ENCODE results near the gene CCDC171.

Gene CCDC171

GRCh38 chr9:15927161-15927560 lies 374.3 kb downstream of the CCDC171 start:
- Histone ChIP-seq H3K9ac (ENCODE audit: low read depth, low read length) (no peak overlapping the region), H3K9me3 (ENCODE audit: control insufficient read depth, insufficient read depth, low read length) (no peaks in the 10 kb centered on the region), H3K4me1 (ENCODE audit: control insufficient read depth, insufficient read depth, low read length) (no peaks in the 10 kb centered on the region), H3K27me3 (ENCODE audit: control insufficient read depth, insufficient read depth, low read length) (no peaks in the 10 kb centered on the region), H3K36me3 (ENCODE audit: control insufficient read depth, insufficient read depth, low read length) (no peaks in the 10 kb centered on the region), H3K4me3 (ENCODE audit: low read depth, low read length) (no peak overlapping the region)

GRCh38 chr9:15935661-15936305 lies 382.9 kb downstream of the CCDC171 start:
- Histone ChIP-seq H3K36me3 (ENCODE audit: control insufficient read depth, insufficient read depth, low read length) (no peaks in the 10 kb centered on the region), H3K9ac (ENCODE audit: low read depth, low read length) (no peak overlapping the region), H3K9me3 (ENCODE audit: control insufficient read depth, insufficient read depth, low read length) (no peaks in the 10 kb centered on the region), H3K27me3 (ENCODE audit: control insufficient read depth, insufficient read depth, low read length) (no peaks in the 10 kb centered on the region), H3K4me3 (ENCODE audit: low read depth, low read length) (no peak overlapping the region), H3K4me1 (ENCODE audit: control insufficient read depth, insufficient read depth, low read length) (no peaks in the 10 kb centered on the region)

GRCh38 chr9:15936306-15936921 lies 383.6 kb downstream of the CCDC171 start:
- H3K9ac ChIP-seq (ENCODE audit: low read depth, low read length) = no peak overlapping the region
- no peak overlapping the region for H3K4me3 ChIP-seq (ENCODE audit: low read depth, low read length)
- no peaks in the 10 kb centered on the region for H3K27me3 ChIP-seq (ENCODE audit: control insufficient read depth, insufficient read depth, low read length)
- no peaks in the 10 kb centered on the region for H3K9me3 ChIP-seq (ENCODE audit: control insufficient read depth, insufficient read depth, low read length)
- peaks cover 1% of the 10 kb centered on the region for H3K4me1 ChIP-seq (ENCODE audit: control insufficient read depth, insufficient read depth, low read length)
- H3K36me3 ChIP-seq (ENCODE audit: control insufficient read depth, insufficient read depth, low read length) = no peaks in the 10 kb centered on the region

DNA sequence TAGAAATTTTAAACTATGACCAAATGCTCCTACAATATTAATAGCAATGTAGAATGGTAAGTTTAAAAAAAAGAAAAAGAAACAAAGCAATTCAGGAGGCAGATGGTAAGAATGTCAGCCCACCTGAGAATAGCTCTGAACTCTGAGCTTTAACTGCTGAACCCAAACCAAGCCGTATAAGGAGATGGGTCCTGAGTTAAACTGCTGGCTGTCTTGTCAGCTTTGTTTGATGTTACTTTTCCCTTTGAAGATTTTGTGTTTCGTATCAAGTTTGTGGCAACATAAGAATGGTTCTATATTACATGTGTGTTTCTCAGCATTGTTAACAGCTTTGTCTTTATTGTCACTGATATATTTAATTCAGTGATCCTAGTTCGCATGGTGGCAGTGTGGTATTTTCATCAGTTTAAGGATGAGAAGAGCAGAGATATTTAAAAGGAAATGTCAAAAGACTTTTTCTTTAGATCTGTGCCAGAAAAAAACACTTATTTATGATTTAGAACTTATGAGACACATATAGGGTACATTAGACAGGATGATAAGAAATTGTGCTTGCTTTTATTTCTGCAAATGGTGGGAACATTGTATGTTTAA lies 390.1 kb downstream of the CCDC171 start:
- H3K4me1 ChIP-seq (ENCODE audit: control insufficient read depth, insufficient read depth, low read length) = peaks cover 12% of the 10 kb centered on the region
- no peak overlapping the region for H3K4me3 ChIP-seq (ENCODE audit: low read depth, low read length)
- no peaks in the 10 kb centered on the region for H3K9me3 ChIP-seq (ENCODE audit: control insufficient read depth, insufficient read depth, low read length)
- no peaks in the 10 kb centered on the region for H3K27me3 ChIP-seq (ENCODE audit: control insufficient read depth, insufficient read depth, low read length)
- no peak overlapping the region for H3K9ac ChIP-seq (ENCODE audit: low read depth, low read length)
- no peaks in the 10 kb centered on the region for H3K36me3 ChIP-seq (ENCODE audit: control insufficient read depth, insufficient read depth, low read length)

DNA sequence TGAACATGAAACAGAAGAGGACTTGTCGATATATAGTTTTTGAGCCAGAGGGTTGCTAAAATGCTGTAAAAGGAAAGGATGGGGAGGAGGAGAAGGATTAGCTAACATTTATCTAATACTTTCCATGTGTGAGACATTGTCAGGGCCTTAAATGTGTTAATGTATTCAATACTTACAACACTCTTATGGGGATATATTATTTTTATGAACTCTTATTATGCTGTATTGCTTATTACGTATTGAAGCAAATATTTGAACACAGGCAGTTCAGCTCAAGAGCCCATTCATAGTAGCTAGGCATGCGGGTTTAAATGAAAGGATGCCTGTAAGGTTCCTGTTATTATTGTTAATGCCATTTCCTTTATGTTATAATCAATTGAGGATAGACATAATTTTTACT lies 391.5 kb downstream of the CCDC171 start:
- Histone ChIP-seq H3K4me1 (ENCODE audit: control insufficient read depth, insufficient read depth, low read length) (peaks cover 12% of the 10 kb centered on the region), H3K9ac (ENCODE audit: low read depth, low read length) (no peak overlapping the region), H3K36me3 (ENCODE audit: control insufficient read depth, insufficient read depth, low read length) (no peaks in the 10 kb centered on the region), H3K9me3 (ENCODE audit: control insufficient read depth, insufficient read depth, low read length) (no peaks in the 10 kb centered on the region), H3K4me3 (ENCODE audit: low read depth, low read length) (no peak overlapping the region), H3K27me3 (ENCODE audit: control insufficient read depth, insufficient read depth, low read length) (no peaks in the 10 kb centered on the region)

DNA sequence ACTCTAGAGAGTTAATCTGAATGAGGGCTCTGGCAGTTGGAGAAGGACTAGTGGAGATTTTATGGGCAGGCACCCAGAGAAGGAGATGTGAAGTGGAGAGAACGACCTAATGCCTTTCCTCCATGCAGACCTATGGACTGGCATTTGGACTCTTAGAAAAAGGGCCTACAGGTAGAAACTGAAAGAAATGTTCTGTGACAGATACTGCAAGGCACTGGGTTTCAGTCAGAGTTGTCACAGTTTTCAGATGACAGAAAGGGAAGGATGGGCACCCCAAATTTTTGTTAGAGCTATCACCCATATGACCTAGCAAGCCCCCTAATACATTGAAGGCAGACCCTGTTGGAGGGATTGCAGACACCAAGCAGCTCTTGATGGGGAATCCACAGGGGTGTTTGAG lies 406.8 kb downstream of the CCDC171 start:
- Histone ChIP-seq H3K4me1 (ENCODE audit: control insufficient read depth, insufficient read depth, low read length) (no peaks in the 10 kb centered on the region), H3K27me3 (ENCODE audit: control insufficient read depth, insufficient read depth, low read length) (no peaks in the 10 kb centered on the region), H3K36me3 (ENCODE audit: control insufficient read depth, insufficient read depth, low read length) (no peaks in the 10 kb centered on the region)

GRCh38 chr9:15961217-15961616 lies 408.4 kb downstream of the CCDC171 start:
- Histone ChIP-seq H3K36me3 (ENCODE audit: control insufficient read depth, insufficient read depth, low read length) (no peaks in the 10 kb centered on the region), H3K9me3 (ENCODE audit: control insufficient read depth, insufficient read depth, low read length) (no peaks in the 10 kb centered on the region), H3K9ac (ENCODE audit: low read depth, low read length) (no peak overlapping the region)

More for the DNA sequence above, 406.8 kb downstream of the CCDC171 start:
- Histone ChIP-seq H3K4me3 (ENCODE audit: low read depth, low read length) (no peak overlapping the region), H3K9ac (ENCODE audit: low read depth, low read length) (no peak overlapping the region), H3K9me3 (ENCODE audit: control insufficient read depth, insufficient read depth, low read length) (no peaks in the 10 kb centered on the region)

GRCh38 chr9:15965246-15965745 lies 412.5 kb downstream of the CCDC171 start:
- H3K9ac ChIP-seq (ENCODE audit: low read depth, low read length) = no peak overlapping the region

More at GRCh38 chr9:15961217-15961616, 408.4 kb downstream of the CCDC171 start:
- Histone ChIP-seq H3K4me1 (ENCODE audit: control insufficient read depth, insufficient read depth, low read length) (no peaks in the 10 kb centered on the region), H3K27me3 (ENCODE audit: control insufficient read depth, insufficient read depth, low read length) (no peaks in the 10 kb centered on the region), H3K4me3 (ENCODE audit: low read depth, low read length) (no peak overlapping the region)

DNA sequence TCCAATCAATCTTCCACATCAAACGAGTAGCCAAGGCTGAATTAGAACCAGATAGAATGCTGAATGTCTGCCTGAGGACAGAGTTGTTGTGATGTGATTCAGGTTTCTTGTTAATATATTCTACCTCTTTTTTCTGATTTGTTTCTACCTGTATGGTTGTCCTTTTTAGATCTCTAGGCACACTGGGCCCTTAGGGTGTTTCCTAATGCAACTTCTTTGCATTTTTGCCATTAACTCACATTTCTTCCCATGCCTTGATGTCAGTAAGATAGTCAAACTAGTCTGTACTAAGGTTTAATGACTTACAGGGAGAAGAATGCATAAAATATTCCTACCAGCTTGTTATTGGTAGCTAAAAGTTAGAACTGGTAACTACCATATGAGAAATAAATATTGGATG lies 413.6 kb downstream of the CCDC171 start:
- no peaks in the 10 kb centered on the region for H3K4me1 ChIP-seq (ENCODE audit: control insufficient read depth, insufficient read depth, low read length)
- H3K9me3 ChIP-seq (ENCODE audit: control insufficient read depth, insufficient read depth, low read length) = no peaks in the 10 kb centered on the region
- no peaks in the 10 kb centered on the region for H3K36me3 ChIP-seq (ENCODE audit: control insufficient read depth, insufficient read depth, low read length)
- H3K9ac ChIP-seq (ENCODE audit: low read depth, low read length) = no peak overlapping the region
- no peak overlapping the region for H3K4me3 ChIP-seq (ENCODE audit: low read depth, low read length)
- H3K27me3 ChIP-seq (ENCODE audit: control insufficient read depth, insufficient read depth, low read length) = no peaks in the 10 kb centered on the region

More at GRCh38 chr9:15965246-15965745, 412.5 kb downstream of the CCDC171 start:
- Histone ChIP-seq H3K36me3 (ENCODE audit: control insufficient read depth, insufficient read depth, low read length) (no peaks in the 10 kb centered on the region), H3K9me3 (ENCODE audit: control insufficient read depth, insufficient read depth, low read length) (no peaks in the 10 kb centered on the region), H3K4me3 (ENCODE audit: low read depth, low read length) (no peak overlapping the region), H3K4me1 (ENCODE audit: control insufficient read depth, insufficient read depth, low read length) (no peaks in the 10 kb centered on the region), H3K27me3 (ENCODE audit: control insufficient read depth, insufficient read depth, low read length) (no peaks in the 10 kb centered on the region)

DNA sequence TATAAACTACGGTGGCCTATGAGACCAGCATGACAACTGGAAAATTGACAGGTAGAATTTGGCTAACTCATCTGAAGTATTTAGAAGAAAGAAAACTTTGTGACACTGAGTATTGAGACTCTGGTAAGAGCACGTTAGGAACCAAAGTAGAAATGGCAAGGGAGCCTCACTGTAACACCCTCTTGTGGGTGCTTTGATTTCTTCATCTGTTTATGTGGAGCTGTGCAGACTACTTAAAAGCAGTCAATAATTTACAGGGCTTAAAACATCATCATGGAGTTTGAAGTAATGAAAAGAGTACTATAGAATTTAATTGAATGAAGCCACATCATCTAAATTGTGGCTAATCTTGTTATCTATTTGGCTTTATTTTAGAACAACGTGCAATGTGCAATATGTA lies 414.2 kb downstream of the CCDC171 start:
- Histone ChIP-seq H3K27me3 (ENCODE audit: control insufficient read depth, insufficient read depth, low read length) (no peaks in the 10 kb centered on the region), H3K9ac (ENCODE audit: low read depth, low read length) (no peak overlapping the region), H3K4me3 (ENCODE audit: low read depth, low read length) (no peak overlapping the region), H3K4me1 (ENCODE audit: control insufficient read depth, insufficient read depth, low read length) (no peaks in the 10 kb centered on the region), H3K9me3 (ENCODE audit: control insufficient read depth, insufficient read depth, low read length) (no peaks in the 10 kb centered on the region), H3K36me3 (ENCODE audit: control insufficient read depth, insufficient read depth, low read length) (no peaks in the 10 kb centered on the region)

GRCh38 chr9:15972760-15973159 lies 419.9 kb downstream of the CCDC171 start:
- Histone ChIP-seq H3K9ac (ENCODE audit: low read depth, low read length) (no peak overlapping the region), H3K4me1 (ENCODE audit: control insufficient read depth, insufficient read depth, low read length) (no peaks in the 10 kb centered on the region), H3K4me3 (ENCODE audit: low read depth, low read length) (no peak overlapping the region), H3K27me3 (ENCODE audit: control insufficient read depth, insufficient read depth, low read length) (no peaks in the 10 kb centered on the region), H3K9me3 (ENCODE audit: control insufficient read depth, insufficient read depth, low read length) (no peaks in the 10 kb centered on the region), H3K36me3 (ENCODE audit: control insufficient read depth, insufficient read depth, low read length) (no peaks in the 10 kb centered on the region)

Measured in iPS-15b (cell line).